GM18873 (cell line): Measurements from ENCODE around the gene LRRC63.
A peak's percentile ranks its signal among the peaks of the same experiment; 100 is the strongest.
"Not testable (repeated sequence)": the region's sequence is repeated elsewhere in the genome, so short reads cannot be mapped to it uniquely, and the experiment has no call there.

Source experiments
- ATAC-seq: cut with Tn5 transposase; IDR thresholded peaks from one replicate; pipeline ENCODE4 v1.9.1; 2021; ENCODE audit warnings: mild to moderate bottlenecking, moderate library complexity, moderate number of reproducible peaks; ENCODE audit not compliant: unreplicated experiment, low FRiP score

LRRC63 gene

GRCh38 chr13:46211483-46212351 is at the start of gene LRRC63:
Gene LRRC63, plus strand, starts transcription at chr13:46211928. Its CDS starts 1,107 bp downstream, at chr13:46213035.
- peak; percentile 91 for ATAC-seq

GRCh38 chr13:46162741-46163140 is 49.0 kb upstream of the LRRC63 start:
- ATAC-seq = not testable (repeated sequence)

GRCh38 chr13:46164661-46165060 is 47.1 kb upstream of the LRRC63 start:
- ATAC-seq = no peak

- peak; percentile 57 for ATAC-seq
These were observed 46.1 kb upstream of the LRRC63 start for GRCh38 chr13:46165485-46166223.

- ATAC-seq = no peak
These were observed 45.5 kb upstream of the LRRC63 start for GRCh38 chr13:46166224-46166584.

GRCh38 chr13:46166947-46167610 is 44.6 kb upstream of the LRRC63 start:
- ATAC-seq = no peak

- ATAC-seq = no peak
These were observed 43.4 kb upstream of the LRRC63 start for GRCh38 chr13:46168341-46168740.

GRCh38 chr13:46168783-46169182 is 42.9 kb upstream of the LRRC63 start:
- ATAC-seq = no peak

GRCh38 chr13:46169758-46170157 is 42.0 kb upstream of the LRRC63 start:
- ATAC-seq = no peak

GRCh38 chr13:46170268-46170667 is 41.5 kb upstream of the LRRC63 start:
- ATAC-seq = no peak

- no peak for ATAC-seq
These were observed 41.0 kb upstream of the LRRC63 start for GRCh38 chr13:46170687-46171086.

- no peak for ATAC-seq
These were observed 40.5 kb upstream of the LRRC63 start for GRCh38 chr13:46171217-46171616.

- no peak for ATAC-seq
These were observed 40.0 kb upstream of the LRRC63 start for GRCh38 chr13:46171739-46172138.

GRCh38 chr13:46172531-46172991 is 39.2 kb upstream of the LRRC63 start:
- ATAC-seq = no peak

- no peak for ATAC-seq
These were observed 38.1 kb upstream of the LRRC63 start for GRCh38 chr13:46173656-46174055.

GRCh38 chr13:46176756-46177155 is 35.0 kb upstream of the LRRC63 start:
- peak; percentile 49 for ATAC-seq

- ATAC-seq = no peak
These were observed 33.6 kb upstream of the LRRC63 start for GRCh38 chr13:46178143-46178542.

GRCh38 chr13:46178821-46179220 is 32.9 kb upstream of the LRRC63 start:
- ATAC-seq = no peak

GRCh38 chr13:46179491-46179908 is 32.2 kb upstream of the LRRC63 start:
- no peak for ATAC-seq

GRCh38 chr13:46179969-46180763 is 31.6 kb upstream of the LRRC63 start:
- no peak for ATAC-seq
